Pancreas (tissue), 10 donors: ENCODE measurements around the gene PRR23E. TPM values are rescaled to one million over a fixed set of nuclear protein-coding genes. Genes with fewer than 3 reads are reported as not detected.

ENCODE experiments used
- ATAC-seq, 4 donors: fragments of 200-7000 bp; cut with Tn5 transposase; one replicate each; pipeline versions ENCODE4 v1.8.0 to v1.9.1; 2020; ENCODE audit warnings: mild to moderate bottlenecking in 4 of 4, moderate library complexity in 4 of 4
- DNase-seq, 6 donors: peaks; one replicate each; pipeline ENCODE4 v3.0.0-alpha.2; 2020
- FAIRE-seq: peaks from 2 replicates; lab custom pipeline; 2012; peaks lifted over from hg19 to GRCh38; lab: Jason Lieb, UNC
- H3K27ac ChIP-seq, 4 donors: fragments of 200-600 bp; sonication (generic); 1 replicate in 3 of 4; 2 replicates in 1 of 4; pipeline versions ENCODE4 v1.5.0 to v1.8.0; 2020
- H3K27me3 ChIP-seq, 4 donors: fragments of 200-600 bp; one replicate each; pipeline ENCODE4 v1.8.0; 2021
- H3K36me3 ChIP-seq, 3 donors: fragments of 200-600 bp; sonication (generic) in 1 of 3; one replicate each; pipeline versions ENCODE4 v1.5.0 to v1.8.0; 2020 to 2021
- H3K4me1 ChIP-seq, 3 donors: fragments of 200-600 bp; one replicate each; pipeline ENCODE4 v1.8.0; 2021
- H3K4me3 ChIP-seq, 4 donors: fragments of 200-600 bp; sonication (generic) in 2 of 4; one replicate each; pipeline versions ENCODE4 v1.5.0 to v1.8.0; 2020 to 2021
- H3K9me3 ChIP-seq, 4 donors: fragments of 200-600 bp; one replicate each; pipeline ENCODE4 v1.8.0; 2021
- CTCF ChIP-seq, 4 donors: fragments of 200-600 bp; sonication (generic) in 3 of 4; IDR thresholded peaks; one replicate each; pipeline versions ENCODE4 v1.5.0 to v1.8.0; 2021; ENCODE audit warnings: antibody characterized with exemption in 4 of 4
- WGBS, 2 donors: extraction: QIAGEN DNeasy Blood & Tissue Kit; methylation state at CpG; one replicate each; pipeline ENCODE4 v1.1.7; 2013; 5-methylcytosine and 5-hydroxymethylcytosine counted together
- intact Hi-C, 3 donors: fragments of 100-400 bp; cut with DNase I; formaldehyde crosslinking; loops; one replicate each; pipeline versions ENCODE4 v1.11.1 to v1.14.2; 2022
- polyA plus RNA-seq, 2 donors: library from polyadenylated mRNA; stranded (reverse); fragments of 200-250 nt; gene quantifications; one replicate each; pipeline ENCODE4 v1.2.3, GENCODE V29; 2013
- total RNA-seq, 6 donors: library from RNA; stranded (reverse); fragmentation: NEBNext Ultra II Directional in 4 of 6; extraction: Animal tissue kit (Norgen Biotek cat#: 25700) in 4 of 6; gene quantifications; one replicate each; pipeline versions ENCODE4 v1.2.1 to v1.2.4, GENCODE V29; 2021 to 2023
- donor health status: healthy with polysubstance abuse.
- donor health status: DM: no; HTN: no; CAD: no; lungs with moderate emphysema.
- donor health status: DM: no; HTN: no; CAD: no.
- donor health status: control.
- donor health status: control.
- donor health status: Bipolar disorder and iron deficiency.
- donor health status: DM: yes; HTN: yes; CAD: no.
- donor health status: DM: no; HTN: no; CAD: no.
- donor health status: DM: no; HTN: no; CAD: no.
- donor health status: DM: yes; HTN: yes; CAD: no.

Gene PRR23E
- total RNA-seq (not detected), polyA plus RNA-seq (not detected)

GRCh38 chr3:127192576-127193232 lies at the start of gene PRR23E:
Gene PRR23E (plus strand): TSS chr3:127193131. CDS start chr3:127196686, 3,555 bp downstream.
- 91 to 93% methylated on average over 29 to 31 of the region's 31 CpGs for WGBS, 2 donors
- no peaks in the 10 kb centered on the region for H3K9me3 ChIP-seq
- no peaks in the 10 kb centered on the region for H3K27me3 ChIP-seq
- H3K4me3 ChIP-seq, result no peak within 1 kb of the TSS
- FAIRE-seq (no peak), DNase-seq (peak in 1 of 6 donors; percentile 36), ATAC-seq (no peak)
- H3K4me1 ChIP-seq, result no peaks in the 10 kb centered on the region
- no peak within 1 kb of the TSS for H3K27ac ChIP-seq
- no peaks in the 10 kb centered on the region for H3K36me3 ChIP-seq
- intact Hi-C loops, result no loop called here
- no peak for TF ChIP-seq CTCF (IDR thresholded peaks at IDR 0.05)

GRCh38 chr3:127143172-127143571 lies 49.8 kb upstream of the PRR23E start:
- intact Hi-C loops, result no loop called here
- no peak for TF ChIP-seq CTCF (IDR thresholded peaks at IDR 0.05)
- DNase-seq, result no peak
- no peak for FAIRE-seq
- H3K9me3 ChIP-seq, result no peaks in the 10 kb centered on the region
- no peak overlapping the region for H3K27ac ChIP-seq
- ATAC-seq, result no peak
- peaks cover 9 to 13% (median 10%) of the 10 kb centered on the region in 3 donors for H3K4me1 ChIP-seq
- WGBS, 2 donors, result 75 to 99% methylated on average over 2 of the region's 2 CpGs
- H3K4me3 ChIP-seq, result no peak overlapping the region
- peaks cover 0 to 18% (median 0%) of the 10 kb centered on the region in 4 donors for H3K27me3 ChIP-seq
- H3K36me3 ChIP-seq, result no peaks in the 10 kb centered on the region

- 78% methylated on average over 6 of the region's 6 CpGs for WGBS, 2 donors
- Histone ChIP-seq H3K9me3 (no peaks in the 10 kb centered on the region), H3K36me3 (no peaks in the 10 kb centered on the region), H3K4me1 (peaks cover 9 to 13% (median 10%) of the 10 kb centered on the region in 3 donors), H3K27ac (no peak overlapping the region), H3K4me3 (no peak overlapping the region), H3K27me3 (peaks cover 0 to 30% (median 0%) of the 10 kb centered on the region in 4 donors)
- FAIRE-seq (no peak), ATAC-seq (no peak), DNase-seq (no peak)
- intact Hi-C loops, result no loop called here
- TF ChIP-seq CTCF (IDR thresholded peaks at IDR 0.05), result no peak
Measured at GRCh38 chr3:127144631-127145030, 48.3 kb upstream of the PRR23E start.

- DNase-seq, result no peak
- WGBS, 2 donors, result 77% methylated on average over 6 of the region's 6 CpGs
- no peak for ATAC-seq
Measured at GRCh38 chr3:127145266-127145665, 47.7 kb upstream of the PRR23E start.

More at GRCh38 chr3:127145266-127145665, 47.7 kb upstream of the PRR23E start:
- Histone ChIP-seq H3K36me3 (no peaks in the 10 kb centered on the region), H3K4me3 (no peak overlapping the region), H3K27me3 (peaks cover 0 to 31% (median 0%) of the 10 kb centered on the region in 4 donors), H3K4me1 (peaks cover 9 to 13% (median 10%) of the 10 kb centered on the region in 3 donors), H3K9me3 (no peaks in the 10 kb centered on the region), H3K27ac (no peak overlapping the region)
- no peak for FAIRE-seq
- no peak for TF ChIP-seq CTCF (IDR thresholded peaks at IDR 0.05)
- intact Hi-C loops, result no loop called here
